Measurements from ENCODE around the gene METTL9. TPM values are rescaled to one million over a fixed set of nuclear protein-coding genes. Genes with fewer than 3 reads are reported as not detected.
A peak's percentile ranks its signal among the peaks of the same experiment; 100 is the strongest.

Gene METTL9
- total and polyA plus RNA-seq, 2 of the 13 experiments (the other 11 are each of a cell fraction or from before 2014, with no cell fraction given): 123 to 204 TPM

- TF ChIP-seq ZNF512 (CRISPR knock-in tag; IDR thresholded peaks at IDR 0.05) (no peak), IRF1 (CRISPR knock-in tag; IDR thresholded peaks at IDR 0.05; ENCODE audit: low read depth) (no peak), FOXO1 (CRISPR knock-in tag; IDR thresholded peaks at IDR 0.05) (no peak), RARA (CRISPR knock-in tag; IDR thresholded peaks at IDR 0.05) (no peak), GPBP1L1 (CRISPR knock-in tag; IDR thresholded peaks at IDR 0.05) (no peak), ZMYM2 (CRISPR knock-in tag; IDR thresholded peaks at IDR 0.05) (no peak), LRRFIP1 (CRISPR knock-in tag; conservative IDR thresholded peaks at IDR 0.05) (0 out of 2 replicates have a peak, but pooled peaks have one; percentile 52), RELA (CRISPR knock-in tag; IDR thresholded peaks at IDR 0.05) (no peak), ZNF557 (CRISPR knock-in tag; IDR thresholded peaks at IDR 0.05) (no peak), ZNF530 (CRISPR knock-in tag; IDR thresholded peaks at IDR 0.05; ENCODE audit: low read depth) (no peak), TFAP4 (IDR thresholded peaks at IDR 0.05; ENCODE audit: borderline replicate concordance, low read depth) (no peak), CBFB (CRISPR knock-in tag; IDR thresholded peaks at IDR 0.05) (peak; percentile 46; the same call in 1 of the 2 replicates), ZNF432 (CRISPR knock-in tag; IDR thresholded peaks at IDR 0.05; ENCODE audit: borderline replicate concordance) (no peak), ARNT2 (CRISPR knock-in tag; IDR thresholded peaks at IDR 0.05; ENCODE audit: low read depth) (no peak), SSRP1 (CRISPR knock-in tag; IDR thresholded peaks at IDR 0.05) (no peak)
- TF ChIP-seq, protein P1, sequence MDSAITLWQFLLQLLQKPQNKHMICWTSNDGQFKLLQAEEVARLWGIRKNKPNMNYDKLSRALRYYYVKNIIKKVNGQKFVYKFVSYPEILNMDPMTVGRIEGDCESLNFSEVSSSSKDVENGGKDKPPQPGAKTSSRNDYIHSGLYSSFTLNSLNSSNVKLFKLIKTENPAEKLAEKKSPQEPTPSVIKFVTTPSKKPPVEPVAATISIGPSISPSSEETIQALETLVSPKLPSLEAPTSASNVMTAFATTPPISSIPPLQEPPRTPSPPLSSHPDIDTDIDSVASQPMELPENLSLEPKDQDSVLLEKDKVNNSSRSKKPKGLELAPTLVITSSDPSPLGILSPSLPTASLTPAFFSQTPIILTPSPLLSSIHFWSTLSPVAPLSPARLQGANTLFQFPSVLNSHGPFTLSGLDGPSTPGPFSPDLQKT (CRISPR knock-in tag; IDR thresholded peaks at IDR 0.05; ENCODE audit: borderline replicate concordance): no peak
Measured at GRCh38 chr16:21600031-21600773, 825 bp downstream of the METTL9 start (continued).

Measured in HepG2 (cell line).